IPS DF 19.7 (cell line): ENCODE data around the gene EXOC6B.

Experiments used
- DNase-seq: peaks from one replicate; pipeline ENCODE4 v3.0.0-alpha.2; 2013; ENCODE audit warnings: low read depth, low spot score

EXOC6B gene

DNA sequence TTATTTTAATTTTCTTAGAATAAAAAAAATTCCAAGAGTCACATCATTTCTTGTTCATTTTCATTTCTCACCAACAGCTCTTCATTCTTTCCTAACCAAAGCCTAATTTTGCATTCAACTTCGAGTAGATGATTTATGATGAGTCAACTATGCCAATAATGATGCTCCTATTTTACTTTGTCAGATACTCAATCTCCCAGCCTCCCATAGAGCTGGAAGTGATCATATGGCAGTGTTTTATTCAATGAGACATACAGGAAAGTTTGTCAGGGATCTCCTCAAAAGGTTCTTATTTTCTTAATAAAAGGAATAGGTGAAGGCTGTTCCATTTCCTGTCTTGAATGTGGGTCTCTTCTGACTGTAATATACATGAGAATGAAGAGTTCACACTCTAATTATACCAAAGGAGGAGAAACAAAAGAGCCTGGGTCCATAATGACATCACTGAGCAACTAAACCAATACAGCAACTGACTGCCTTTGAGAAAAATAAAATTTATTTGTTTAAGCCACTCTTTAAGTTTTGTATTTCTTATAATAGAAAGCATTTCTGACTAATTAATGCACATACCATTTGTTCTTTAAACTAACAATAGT is 447.0 kb downstream of the EXOC6B start:
- no peak for DNase-seq

DNA sequence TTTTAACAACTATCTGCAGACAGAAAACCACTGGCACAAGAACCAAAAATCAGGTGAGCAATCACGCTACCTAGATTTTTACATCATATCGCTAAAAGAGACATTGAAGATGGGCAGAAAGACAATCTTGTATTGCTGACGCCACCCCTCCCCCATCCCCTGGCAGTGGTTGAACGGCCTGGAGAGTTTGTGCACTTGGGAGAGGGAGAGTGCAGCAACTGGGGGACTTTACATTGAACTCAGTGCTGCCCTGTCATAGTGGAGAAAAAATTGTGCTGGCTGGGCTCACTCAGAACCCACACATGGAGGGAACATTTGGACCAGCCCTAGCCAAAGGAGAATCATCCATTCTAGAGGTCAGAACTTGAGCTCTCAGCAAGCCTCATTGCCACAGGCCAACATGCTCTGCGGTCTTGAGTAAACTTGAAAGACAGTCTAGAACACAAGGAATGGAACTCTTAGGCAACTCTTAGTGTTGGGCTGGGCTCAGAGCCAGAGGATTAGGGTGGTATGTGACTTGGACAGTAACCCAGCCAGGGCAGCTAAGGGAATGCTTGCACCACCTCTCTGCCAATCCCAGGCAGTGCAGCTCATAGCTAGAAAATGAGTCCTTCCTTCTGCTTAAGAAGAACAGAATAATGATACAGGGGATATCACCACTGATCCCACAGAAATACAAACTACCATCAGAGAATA is 458.2 kb downstream of the EXOC6B start:
- peak; percentile 38 for DNase-seq

DNA sequence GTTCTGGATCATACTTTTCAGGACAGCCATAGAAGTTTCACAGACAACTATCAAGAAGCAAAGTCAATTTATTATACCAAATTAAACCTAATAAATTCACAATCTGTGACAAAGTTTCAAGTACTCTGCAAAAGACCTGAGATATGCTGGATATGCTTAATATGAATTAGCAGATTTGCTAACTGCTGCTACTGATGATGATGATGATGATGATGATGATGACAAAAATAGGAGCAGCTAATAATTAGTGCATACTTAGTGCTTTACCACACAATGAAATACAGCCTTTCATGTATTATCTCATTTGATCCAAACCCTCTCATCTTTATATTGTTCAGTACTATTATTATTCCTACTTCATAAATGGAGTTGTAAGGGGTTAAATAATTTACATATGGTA is 462.4 kb downstream of the EXOC6B start:
- no peak for DNase-seq

DNA sequence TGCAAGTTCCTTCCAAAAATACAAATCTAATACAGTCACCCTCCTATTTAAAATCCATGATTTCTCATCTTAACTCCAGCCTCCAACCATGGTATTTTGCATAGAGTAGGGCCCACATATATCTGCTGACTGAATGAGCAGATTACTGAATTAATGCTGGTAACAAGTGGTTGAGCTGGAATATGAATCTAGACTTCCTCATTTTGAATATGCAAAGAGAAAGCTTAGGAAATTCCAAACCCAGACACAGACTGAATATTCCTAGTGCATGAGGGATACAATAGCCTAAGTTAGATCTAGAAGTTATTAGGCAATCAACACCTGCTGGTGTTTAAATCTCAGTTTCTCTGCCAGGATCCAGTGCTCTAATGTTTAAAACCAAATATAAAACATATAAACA is 463.1 kb downstream of the EXOC6B start:
- no peak for DNase-seq

DNA sequence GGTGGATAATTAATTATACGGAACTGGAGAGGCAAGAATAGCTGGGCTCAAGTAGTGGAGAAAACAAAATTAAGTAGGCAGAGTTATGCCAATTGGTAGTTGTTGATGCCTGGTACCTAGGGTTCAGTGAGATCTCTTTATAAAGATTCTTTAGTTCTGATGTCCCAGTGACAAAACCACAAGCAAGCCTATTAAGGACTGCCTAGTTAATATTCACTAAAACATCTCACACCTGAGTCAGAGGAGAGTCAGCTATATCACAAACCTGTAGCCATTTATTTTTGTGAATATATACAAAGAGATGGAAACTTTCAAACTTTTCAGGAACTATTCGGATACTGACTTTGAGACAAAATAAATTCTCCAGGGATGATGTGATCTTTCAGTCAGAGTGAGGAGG is 464.3 kb downstream of the EXOC6B start:
- DNase-seq, result no peak

DNA sequence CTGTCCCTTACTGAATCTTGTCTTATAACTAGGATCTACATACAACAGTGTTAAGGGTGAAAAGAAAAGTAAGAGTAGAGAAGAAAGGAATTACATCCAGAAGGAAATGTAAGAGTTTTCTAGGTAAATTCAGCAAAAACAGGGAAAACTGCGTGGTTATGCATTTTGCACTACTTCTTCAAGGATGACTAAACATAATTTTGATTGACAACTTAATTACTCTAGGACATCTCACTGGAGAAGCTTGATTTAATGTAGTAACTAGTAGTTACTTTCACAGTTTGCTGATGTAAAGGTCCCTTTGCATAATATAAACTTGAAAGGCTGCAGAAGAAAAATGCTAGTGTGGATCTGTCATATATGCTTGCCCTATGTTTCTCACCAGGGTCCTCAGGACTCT is 464.8 kb downstream of the EXOC6B start:
- no peak for DNase-seq

DNA sequence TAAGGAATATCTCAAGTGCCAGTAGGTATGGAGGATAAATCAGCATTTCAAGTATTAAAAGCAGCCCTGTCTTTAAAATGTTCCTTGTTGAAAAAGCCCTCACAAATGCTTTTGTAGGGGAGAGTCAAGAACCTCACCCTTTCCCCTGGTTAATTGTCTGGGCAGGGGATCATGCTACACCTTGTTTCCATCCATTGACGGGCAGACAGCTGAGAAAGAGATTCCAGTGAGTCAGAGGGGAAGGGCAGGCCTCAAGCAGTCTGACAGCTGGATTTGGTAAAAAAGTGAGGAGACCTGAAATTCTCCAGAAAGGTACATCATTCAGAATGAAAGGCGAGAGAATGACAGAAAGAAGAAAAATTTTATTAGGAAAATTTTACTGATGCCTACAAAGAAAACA is 475.0 kb downstream of the EXOC6B start:
- no peak for DNase-seq

DNA sequence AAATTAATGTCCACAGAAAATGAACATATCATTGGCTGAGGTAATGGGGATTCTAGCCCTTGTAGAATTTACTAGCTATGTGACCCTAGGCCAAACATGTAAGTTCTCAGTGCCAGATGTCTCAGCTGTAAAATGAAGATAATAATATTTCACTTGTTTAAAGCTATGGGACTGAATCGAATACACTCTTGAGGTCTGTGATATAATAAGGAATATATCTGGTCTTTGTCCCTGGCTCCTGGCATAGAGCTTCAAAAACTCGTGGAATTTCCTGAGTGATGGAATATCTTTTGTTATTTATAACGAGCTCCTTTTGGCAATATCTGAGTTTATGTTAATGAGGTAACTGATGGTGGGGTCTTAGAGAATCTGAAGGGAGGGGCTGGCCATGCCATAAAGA is 476.8 kb downstream of the EXOC6B start:
- no peak for DNase-seq

DNA sequence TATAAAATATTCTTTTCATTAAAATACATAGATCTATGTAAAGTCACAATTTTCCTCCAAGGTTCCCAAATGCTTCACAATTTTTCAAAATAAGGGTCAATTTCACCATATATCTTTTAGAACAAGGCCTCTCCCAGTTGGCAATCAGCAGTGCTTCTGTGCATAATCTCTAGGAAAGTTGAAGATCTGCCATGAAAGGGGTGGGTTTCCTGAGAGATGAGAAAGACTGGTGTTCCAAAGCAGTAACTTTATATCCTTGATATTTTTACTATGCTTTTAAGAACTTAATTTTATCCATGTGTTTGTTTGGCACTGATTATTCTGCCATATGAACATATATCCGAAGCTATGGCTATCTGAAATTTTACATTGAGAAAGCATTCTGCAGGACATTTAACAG is 478.8 kb downstream of the EXOC6B start:
- no peak for DNase-seq

DNA sequence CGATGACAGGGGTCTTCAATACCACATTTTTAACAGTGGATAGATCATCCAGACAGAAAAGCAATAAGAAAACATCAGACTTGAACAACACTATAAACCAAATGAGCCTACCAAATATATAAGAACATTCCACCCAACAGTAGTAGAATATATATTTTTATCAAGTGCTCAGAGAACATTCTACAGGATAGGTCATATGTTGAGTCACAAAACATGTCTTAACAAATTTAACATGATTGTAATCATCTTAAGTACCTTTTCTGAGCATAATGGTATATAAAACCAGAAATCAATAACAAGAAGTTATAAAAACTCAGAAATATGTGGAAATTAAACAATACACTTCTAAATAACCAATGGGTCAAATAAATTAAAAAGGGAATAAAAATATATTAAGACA is 484.2 kb downstream of the EXOC6B start:
- DNase-seq, result no peak

DNA sequence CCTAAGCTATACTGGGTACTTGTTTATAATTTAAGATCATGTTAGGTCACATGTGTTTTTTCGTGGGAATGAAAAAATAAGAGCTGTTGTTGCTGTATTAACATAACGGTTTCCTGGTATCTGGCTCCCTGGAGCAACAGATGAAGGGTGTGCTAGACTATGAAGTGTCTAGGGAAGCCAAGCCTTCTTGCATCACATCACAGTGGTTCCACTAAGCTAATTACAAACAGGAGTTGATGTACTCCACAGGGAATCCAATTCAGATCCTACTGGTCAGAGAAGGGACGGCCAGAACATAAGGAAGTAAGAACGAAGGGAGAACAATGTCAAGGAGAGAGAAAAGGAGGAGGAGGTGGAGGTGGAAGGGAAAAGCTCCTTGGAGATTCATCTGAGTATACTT is 485.2 kb downstream of the EXOC6B start:
- DNase-seq, result no peak

DNA sequence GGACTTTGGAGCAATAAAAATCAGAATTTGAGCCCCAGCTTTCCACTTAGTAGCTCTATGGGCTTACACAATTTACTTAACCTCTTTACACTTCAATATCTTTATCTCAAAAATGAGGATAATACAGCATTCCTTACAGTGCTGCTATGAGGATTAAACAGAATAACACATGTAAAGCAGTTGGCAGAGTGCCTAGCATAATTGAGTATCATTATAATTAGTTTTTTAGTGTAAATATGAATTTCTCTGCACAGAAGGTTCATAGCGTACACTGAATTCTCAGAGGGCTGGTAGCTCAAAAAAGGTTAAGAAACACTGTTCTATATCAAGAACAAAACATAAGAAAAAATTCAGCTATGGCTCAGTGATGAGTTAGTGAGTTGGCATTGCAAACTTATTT is 487.8 kb downstream of the EXOC6B start:
- DNase-seq, result no peak

DNA sequence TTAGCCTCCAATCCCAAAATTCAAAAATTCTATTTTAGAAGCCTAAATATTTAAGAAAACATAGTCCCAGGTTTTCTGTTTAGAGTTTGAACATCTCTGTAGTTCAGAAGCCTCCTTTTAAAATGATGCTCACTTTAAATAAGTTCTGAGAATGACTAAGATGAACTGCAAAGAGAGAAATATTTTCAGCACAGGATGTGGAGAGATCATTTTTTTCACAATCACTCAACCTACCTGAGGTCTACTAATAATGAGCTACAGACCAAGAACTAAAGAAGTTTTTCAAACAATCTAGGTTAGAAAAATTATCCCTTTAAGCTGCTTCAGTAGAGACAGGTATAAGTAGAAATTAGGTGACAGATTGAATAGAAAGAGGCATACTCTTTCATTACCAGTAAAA is 493.1 kb downstream of the EXOC6B start:
- DNase-seq, result no peak

DNA sequence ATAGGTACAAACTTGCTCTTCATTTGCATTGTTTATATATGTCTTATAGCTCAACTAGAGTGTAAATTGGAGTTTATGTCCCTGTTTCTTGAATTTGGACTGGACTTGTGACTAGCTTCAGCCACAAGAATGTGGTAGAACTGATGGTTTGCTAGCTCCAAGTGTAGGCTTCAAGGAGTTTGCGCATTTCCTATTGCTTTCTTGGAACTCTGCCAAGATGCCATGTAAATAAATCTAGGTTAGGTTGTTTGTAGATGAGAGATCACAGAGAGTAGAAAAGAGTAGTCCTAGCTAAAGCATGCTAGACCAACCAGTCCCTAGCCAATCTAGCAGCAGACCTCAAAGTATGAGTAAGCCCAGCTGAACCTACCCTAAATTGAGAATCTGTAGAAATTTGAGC is 495.2 kb downstream of the EXOC6B start:
- DNase-seq, result peak; percentile 3

DNA sequence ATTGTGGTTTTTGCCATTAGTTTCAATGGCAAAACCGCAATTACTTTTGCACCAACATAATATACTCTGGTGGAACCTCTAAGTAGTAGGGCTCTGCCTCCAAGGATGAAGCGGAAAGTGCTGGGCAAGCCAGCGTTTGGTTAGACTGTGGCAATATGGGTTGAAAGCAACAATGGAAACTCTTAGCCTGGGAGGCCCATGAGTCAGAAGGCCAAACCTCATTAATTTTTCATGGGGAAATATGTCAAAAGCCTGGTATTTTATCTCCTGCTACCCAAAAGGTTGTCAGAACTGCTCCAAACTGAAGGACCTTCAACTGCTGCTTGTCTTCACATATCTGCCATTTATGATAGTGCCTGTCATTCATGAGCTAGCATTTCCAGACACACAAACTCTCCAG is 499.1 kb downstream of the EXOC6B start:
- DNase-seq, result no peak

DNA sequence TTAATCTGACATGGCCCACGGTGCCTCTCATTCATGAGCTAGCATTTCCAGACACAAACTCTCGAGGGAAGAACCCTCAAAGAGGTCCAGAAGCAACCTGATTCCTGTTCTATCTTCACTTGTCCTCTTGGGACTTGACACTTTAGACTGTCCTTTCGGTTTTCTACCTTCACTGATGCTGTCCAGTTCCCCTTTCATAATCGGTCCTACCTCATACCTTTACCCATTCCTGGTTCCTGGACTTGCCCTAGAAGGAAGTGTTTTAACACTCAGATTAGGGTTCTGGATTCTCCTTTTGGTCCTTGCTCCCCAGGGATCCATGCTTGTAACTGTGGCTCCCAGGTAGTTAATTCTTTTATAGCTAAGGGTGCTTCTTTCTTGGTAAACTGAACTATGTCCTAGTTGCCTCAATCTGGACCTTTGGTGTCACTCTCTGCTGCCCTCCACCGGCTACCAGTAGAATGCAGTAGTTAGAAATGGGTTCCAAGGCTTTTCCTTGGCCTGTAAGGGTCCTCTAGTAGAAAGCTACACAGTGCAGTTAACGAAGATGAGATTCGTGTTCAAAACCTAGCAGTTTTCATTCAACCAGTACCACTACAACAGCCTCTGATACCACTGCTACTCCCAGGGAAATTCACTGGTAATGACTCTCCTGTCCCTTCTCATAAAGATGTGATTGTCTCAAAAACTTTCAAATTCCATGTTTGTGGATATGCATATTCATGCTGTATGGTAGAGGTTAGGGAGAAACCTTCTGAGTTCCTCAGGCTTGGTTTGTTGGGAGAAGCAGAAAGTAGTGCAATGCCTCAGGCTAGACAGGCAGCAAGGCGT is 500.0 kb downstream of the EXOC6B start:
- DNase-seq, result peak; percentile 2

DNA sequence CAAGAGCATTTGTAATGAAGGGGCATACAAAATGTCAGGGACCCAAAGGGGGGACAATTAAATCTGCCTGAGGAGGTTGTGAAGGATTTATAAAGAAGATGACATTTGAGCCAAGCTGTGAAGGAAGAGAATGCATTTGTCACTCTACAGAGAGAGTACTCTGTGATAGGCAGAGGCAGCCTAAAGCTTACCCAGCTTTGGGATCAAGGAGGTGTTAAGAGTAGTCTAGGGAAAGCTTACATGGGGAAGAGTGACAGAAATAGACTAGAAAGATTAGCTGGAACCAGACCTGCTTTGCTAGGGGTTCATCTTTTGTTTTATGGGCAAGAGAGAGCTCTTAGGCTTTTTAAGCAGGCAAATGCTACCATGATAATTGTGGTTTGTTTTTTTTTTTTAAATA is 509.1 kb downstream of the EXOC6B start:
- no peak for DNase-seq

DNA sequence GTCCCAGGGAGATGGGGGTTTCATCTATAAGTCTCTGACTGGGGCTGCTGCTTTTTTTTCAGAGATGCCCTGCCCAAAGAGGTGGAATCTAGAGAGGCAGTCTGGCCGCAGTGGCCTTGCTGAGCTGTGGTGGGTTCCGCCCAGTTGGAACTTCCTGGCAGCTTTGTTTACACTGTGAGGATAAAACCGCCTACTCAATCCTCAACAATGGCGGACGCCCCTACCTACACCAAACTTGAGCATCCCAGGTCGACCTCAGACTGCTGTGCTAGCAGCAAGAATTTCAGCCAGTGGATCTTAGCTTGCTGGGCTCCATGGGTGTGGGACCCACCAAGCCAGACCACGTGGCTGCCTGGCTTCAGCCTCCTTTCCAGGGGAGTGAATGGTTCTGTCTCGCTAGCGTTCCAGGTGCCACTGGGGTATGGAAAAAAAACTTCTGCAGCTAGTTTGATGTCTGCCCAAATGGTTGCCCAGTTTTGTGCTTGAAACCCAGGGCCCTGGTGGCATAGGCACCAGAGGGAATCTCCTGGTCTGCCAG is 525.6 kb downstream of the EXOC6B start:
- DNase-seq, result no peak

DNA sequence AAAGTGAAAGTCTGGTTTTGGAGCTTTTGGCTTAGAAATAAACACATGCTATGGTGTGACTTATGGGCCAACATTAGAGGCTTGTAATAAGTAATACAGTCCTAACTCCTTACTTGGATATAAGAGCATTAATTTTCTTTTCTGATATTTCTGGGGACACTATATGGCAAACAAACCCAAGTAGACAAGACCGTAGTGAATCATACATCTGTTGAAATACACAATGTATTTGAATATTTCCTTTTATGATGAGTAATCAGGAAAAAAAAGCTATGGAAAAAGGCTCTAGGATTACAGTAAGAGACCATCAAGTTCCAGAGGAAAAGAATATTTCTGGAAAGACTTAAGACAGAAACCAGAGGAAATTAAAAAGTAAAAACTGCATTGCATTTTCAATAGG is 532.2 kb downstream of the EXOC6B start:
- DNase-seq, result no peak

DNA sequence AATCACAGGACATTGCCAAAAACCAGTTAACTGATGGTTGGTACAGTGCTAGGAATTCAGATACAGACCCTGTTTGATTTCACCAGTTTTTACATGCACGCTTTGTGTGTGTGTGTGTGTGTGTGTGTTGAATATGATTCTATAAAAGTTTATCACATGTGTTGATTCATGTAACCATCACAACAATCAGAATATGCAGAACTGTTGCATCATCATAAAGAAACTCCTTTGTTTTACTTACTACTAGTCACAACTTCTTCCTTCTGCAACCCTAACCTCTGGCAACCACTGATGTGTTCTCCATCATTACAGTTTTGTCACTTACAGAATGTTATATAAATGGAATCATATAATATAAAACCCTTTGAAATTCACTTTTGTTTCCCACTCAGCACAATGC is 533.4 kb downstream of the EXOC6B start:
- no peak for DNase-seq

DNA sequence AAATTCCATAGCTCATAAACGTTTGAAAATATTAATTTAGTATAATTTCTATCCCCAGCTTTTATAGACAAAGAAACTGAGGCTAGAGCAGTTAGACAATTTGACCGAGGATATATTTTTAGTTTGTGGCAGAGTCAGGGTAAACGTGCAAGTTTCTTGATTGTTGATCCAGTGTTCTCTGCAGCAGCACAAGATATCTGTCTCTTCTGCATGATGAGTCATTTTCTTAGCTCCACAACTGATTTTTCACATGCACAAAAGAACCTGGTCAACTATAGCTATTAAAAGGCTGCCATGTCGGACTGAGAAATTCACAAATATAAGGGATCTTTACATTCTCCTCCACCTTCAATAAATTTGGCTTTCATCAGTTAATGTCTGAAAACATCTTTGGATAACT is 534.8 kb downstream of the EXOC6B start:
- no peak for DNase-seq

DNA sequence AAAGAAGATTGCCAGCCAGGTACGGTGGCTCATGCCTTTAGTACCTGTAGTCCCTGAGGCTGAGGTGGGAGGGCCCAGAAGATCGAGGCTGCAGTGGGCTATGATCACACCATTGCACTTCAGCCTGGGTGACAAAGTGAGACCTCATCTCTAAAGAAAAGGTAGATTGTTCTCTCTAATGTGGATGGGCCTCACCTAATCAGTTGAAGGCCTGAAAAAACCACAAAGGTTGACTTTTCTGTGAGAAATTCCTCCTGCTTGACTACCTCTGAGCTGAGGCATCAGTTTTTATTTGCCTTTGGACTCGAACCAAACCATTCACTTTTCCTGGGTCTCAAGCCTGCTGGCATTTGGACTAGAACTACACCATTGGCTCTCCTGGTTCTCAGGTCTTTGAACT is 536.1 kb downstream of the EXOC6B start:
- no peak for DNase-seq

DNA sequence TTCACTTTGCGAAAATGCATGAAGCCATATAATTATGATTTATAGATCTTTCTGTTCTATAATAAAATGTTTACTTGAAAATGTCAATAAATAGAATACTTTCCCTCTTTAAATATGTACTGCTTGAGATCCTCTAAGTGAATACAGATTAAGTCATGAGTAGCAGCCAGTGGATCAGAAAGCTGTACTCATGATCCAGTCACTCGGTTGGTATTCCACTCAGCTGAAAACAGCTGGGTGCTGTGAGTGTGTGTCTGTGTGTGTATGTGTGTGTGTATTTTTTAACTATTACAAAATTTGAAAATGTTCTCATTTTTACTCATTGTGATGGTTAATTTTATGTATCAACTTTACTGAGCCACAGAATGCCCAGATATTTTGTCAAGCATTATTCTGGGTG is 536.5 kb downstream of the EXOC6B start:
- DNase-seq, result no peak
